ENCODE measurements around the gene SOX18. TPM values are rescaled to one million over a fixed set of nuclear protein-coding genes. Genes with fewer than 3 reads are reported as not detected.

The SOX18 gene
- total RNA-seq, 1 donor from 2014 or later = 36.8 TPM

GRCh38 chr20:64057628-64058498 is 8.4 kb upstream of the SOX18 start:
- DNase-seq (peak; percentile 85), ATAC-seq (peak; percentile 63)
- intact Hi-C loops (cut with micrococcal nuclease) = no loop called here

- ATAC-seq (peak; percentile 1), DNase-seq (no peak)
- intact Hi-C loops (cut with micrococcal nuclease) = no loop called here
Observed at GRCh38 chr20:64056889-64057627, 7.6 kb upstream of the SOX18 start.

GRCh38 chr20:64056639-64056888 is 7.1 kb upstream of the SOX18 start:
- intact Hi-C loops (cut with micrococcal nuclease) = no loop called here
- DNase-seq = no peak
- no peak for ATAC-seq

GRCh38 chr20:64055893-64056638 is 6.6 kb upstream of the SOX18 start:
- intact Hi-C loops (cut with micrococcal nuclease) = no loop called here
- DNase-seq (peak; percentile 76), ATAC-seq (peak; percentile 39)

GRCh38 chr20:64055396-64055892 is 6.0 kb upstream of the SOX18 start:
- no peak for ATAC-seq
- no peak for DNase-seq
- intact Hi-C loops (cut with micrococcal nuclease) = no loop called here

GRCh38 chr20:64053841-64054661 is 4.6 kb upstream of the SOX18 start:
- intact Hi-C loops (cut with micrococcal nuclease) = no loop called here
- ATAC-seq (peak; percentile 33), DNase-seq (peak; percentile 77)

- ATAC-seq (no peak), DNase-seq (no peak)
- intact Hi-C loops (cut with micrococcal nuclease) = no loop called here
Observed at GRCh38 chr20:64052987-64053840, 3.8 kb upstream of the SOX18 start.

GRCh38 chr20:64052326-64052722 is 2.9 kb upstream of the SOX18 start:
- DNase-seq (no peak), ATAC-seq (no peak)
- intact Hi-C loops (cut with micrococcal nuclease) = no loop called here

- DNase-seq (peak; percentile 80), ATAC-seq (peak; percentile 57)
- intact Hi-C loops (cut with micrococcal nuclease) = no loop called here
Observed at GRCh38 chr20:64051561-64052325, 2.3 kb upstream of the SOX18 start.

GRCh38 chr20:64051033-64051452 is 1.6 kb upstream of the SOX18 start:
- no peak for DNase-seq

GRCh38 chr20:64050261-64051032 is 1.0 kb upstream of the SOX18 start:
- DNase-seq = no peak
- intact Hi-C loops (cut with micrococcal nuclease) = no loop called here
- peak; percentile 3 for ATAC-seq

More at GRCh38 chr20:64051033-64051452, 1.6 kb upstream of the SOX18 start:
- ATAC-seq = no peak
- intact Hi-C loops (cut with micrococcal nuclease) = no loop called here

GRCh38 chr20:64049878-64050260 is 430 bp upstream of the SOX18 start:
- ATAC-seq (peak; percentile 18), DNase-seq (no peak)
- intact Hi-C loops (cut with micrococcal nuclease) = no loop called here

- intact Hi-C loops (cut with micrococcal nuclease) = no loop called here
- DNase-seq (peak; percentile 29), ATAC-seq (no peak)
Observed at GRCh38 chr20:64048402-64049044, 916 bp downstream of the SOX18 start.

- ATAC-seq (no peak), DNase-seq (no peak)
- intact Hi-C loops (cut with micrococcal nuclease) = no loop called here
Observed at GRCh38 chr20:64047968-64048401, 1.5 kb downstream of the SOX18 start.

GRCh38 chr20:64047046-64047389 is 2.4 kb downstream of the SOX18 start:
- intact Hi-C loops (cut with micrococcal nuclease) = no loop called here
- ATAC-seq (no peak), DNase-seq (no peak)

GRCh38 chr20:64045346-64046011 is 4.0 kb downstream of the SOX18 start:
- intact Hi-C loops (cut with micrococcal nuclease) = no loop called here
- DNase-seq (no peak), ATAC-seq (peak; percentile 18)

Data from left ventricle myocardium superior (tissue), 1 donor.